Fibroblast of lung (primary cell): ENCODE data around the gene TRMT44. TPM values are rescaled to one million over a fixed set of nuclear protein-coding genes. Genes with fewer than 3 reads are reported as not detected.

Source experiments
- DNase-seq, 2 donors: peaks; one replicate each; pipeline versions ENCODE4 v3.0.0 to v3.0.0-alpha.2; 2010; ENCODE audit warnings: low read depth in 2 of 2
- H2AFZ ChIP-seq: 2 replicates; pipeline ENCODE4 v1.5.1; 2012; ENCODE audit warnings: low read length, control low read depth, inconsistent platforms
- H3K27ac ChIP-seq: 2 replicates; pipeline ENCODE4 v1.5.1; 2011; ENCODE audit warnings: low read length, control low read depth; ENCODE audit not compliant: insufficient read depth
- H3K27me3 ChIP-seq: 2 replicates; pipeline ENCODE4 v1.5.1; 2011; ENCODE audit warnings: mild to moderate bottlenecking, low read length; ENCODE audit not compliant: control insufficient read depth, insufficient read depth
- H3K36me3 ChIP-seq: 2 replicates; pipeline ENCODE4 v1.5.1; 2011; ENCODE audit warnings: low read length; ENCODE audit not compliant: control insufficient read depth, insufficient read depth
- H3K4me1 ChIP-seq: 2 replicates; pipeline ENCODE4 v1.5.1; 2011; ENCODE audit warnings: low read length; ENCODE audit not compliant: control insufficient read depth, insufficient read depth; ENCODE audit errors: extremely low read depth
- H3K4me2 ChIP-seq: 2 replicates; pipeline ENCODE4 v1.5.1; 2011; ENCODE audit warnings: low read length, control low read depth; ENCODE audit not compliant: insufficient read depth; ENCODE audit errors: extremely low read depth
- H3K4me3 ChIP-seq, 4 experiments: fragments of 200-600 bp in 1 of 4; sonication (generic) in 1 of 4; replicated peaks in 1 of 4; 2 replicates each; pipeline ENCODE4 v1.5.1; 2011 to 2016; ENCODE audit warnings: low read length in 4 of 4, low read depth in 3 of 4, mild to moderate bottlenecking in 3 of 4, control low read depth in 2 of 4, inconsistent platforms in 1 of 4, mixed read lengths in 1 of 4; ENCODE audit not compliant: insufficient read depth in 1 of 4; ENCODE audit errors: control extremely low read depth in 1 of 4
- H3K79me2 ChIP-seq: 2 replicates; pipeline ENCODE4 v1.5.1; 2012; ENCODE audit warnings: mild to moderate bottlenecking, low read length, inconsistent platforms; ENCODE audit not compliant: control insufficient read depth, insufficient read depth
- H3K9ac ChIP-seq: 2 replicates; pipeline ENCODE4 v1.5.1; 2011; ENCODE audit warnings: mild to moderate bottlenecking, low read length, control low read depth; ENCODE audit not compliant: insufficient read depth
- H3K9me3 ChIP-seq: 2 replicates; pipeline ENCODE4 v1.5.1; 2012; ENCODE audit warnings: low read depth, low read length; ENCODE audit not compliant: control insufficient read depth, insufficient read depth
- H4K20me1 ChIP-seq: 2 replicates; pipeline ENCODE4 v1.5.1; 2011; ENCODE audit warnings: low read length; ENCODE audit not compliant: control insufficient read depth, insufficient read depth; ENCODE audit errors: extremely low read depth
- CTCF ChIP-seq, 2 donors: IDR thresholded peaks in 1 of 2; conservative IDR thresholded peaks in 1 of 2; 1 replicate in 1 of 2; 2 replicates in 1 of 2; pipeline ENCODE4 v1.5.1; 2011 to 2012; ENCODE audit warnings: low read length in 2 of 2, control low read depth in 1 of 2, inconsistent platforms in 1 of 2, low read depth in 1 of 2, mild to moderate bottlenecking in 1 of 2
- EZH2 ChIP-seq: IDR thresholded peaks from 2 replicates; pipeline ENCODE4 v1.5.1; 2012; ENCODE audit warnings: low read length, control low read depth, mild to moderate bottlenecking; ENCODE audit errors: missing control alignments
- polyA plus RNA-seq, 2 donors: library from polyadenylated mRNA; depleted of rRNA in 1 of 2; stranded (reverse) in 1 of 2; unstranded in 1 of 2; fragments of >200 nt; gene quantifications; 2 replicates each; pipeline ENCODE4 v1.2.1, GENCODE V29; 2011 to 2012; ENCODE audit warnings: missing spikeins in 1 of 2
- total RNA-seq: library from RNA; depleted of rRNA; stranded (reverse); fragments of >200 nt; gene quantifications from 2 replicates; pipeline ENCODE4 v1.2.1, GENCODE V29; 2014

Gene TRMT44
- total and polyA plus RNA-seq, 2 donors (not counting 1 experiment from before 2014, with no cell fraction given), result 6.5 to 14.0 TPM

GRCh38 chr4:8401665-8402064, 38.9 kb upstream of the TRMT44 start:
- no peak overlapping the region for H3K9ac ChIP-seq
- TF ChIP-seq CTCF (conservative IDR thresholded peaks at IDR 0.05 in 1 of 2, IDR thresholded peaks at IDR 0.05 in 1 of 2; ENCODE audit: low read depth in 1 of 2, low read length in 2 of 2) (no peak), EZH2 (no peak)
- H3K4me1 ChIP-seq, result no peaks in the 10 kb centered on the region
- H3K27ac ChIP-seq, result no peak overlapping the region
- H2AFZ ChIP-seq, result no peak overlapping the region
- H4K20me1 ChIP-seq, result no peaks in the 10 kb centered on the region
- no peaks in the 10 kb centered on the region for H3K36me3 ChIP-seq
- H3K9me3 ChIP-seq, result no peaks in the 10 kb centered on the region
- no peaks in the 10 kb centered on the region for H3K27me3 ChIP-seq
- no peak overlapping the region for H3K4me2 ChIP-seq
- DNase-seq, result no peak
- no peak overlapping the region for H3K4me3 ChIP-seq
- H3K79me2 ChIP-seq, result no peaks in the 10 kb centered on the region

GRCh38 chr4:8402181-8402597, 38.4 kb upstream of the TRMT44 start:
- no peak overlapping the region for H2AFZ ChIP-seq
- no peak overlapping the region for H3K4me2 ChIP-seq
- no peaks in the 10 kb centered on the region for H4K20me1 ChIP-seq
- no peak overlapping the region for H3K9ac ChIP-seq
- no peak for TF ChIP-seq CTCF (conservative IDR thresholded peaks at IDR 0.05 in 1 of 2, IDR thresholded peaks at IDR 0.05 in 1 of 2; ENCODE audit: low read depth in 1 of 2, low read length in 2 of 2)
- no peak for TF ChIP-seq EZH2
- no peaks in the 10 kb centered on the region for H3K9me3 ChIP-seq
- no peak overlapping the region for H3K27ac ChIP-seq
- H3K79me2 ChIP-seq, result no peaks in the 10 kb centered on the region
- no peaks in the 10 kb centered on the region for H3K4me1 ChIP-seq
- no peak for DNase-seq
- no peak overlapping the region for H3K4me3 ChIP-seq
- H3K36me3 ChIP-seq, result no peaks in the 10 kb centered on the region
- H3K27me3 ChIP-seq, result no peaks in the 10 kb centered on the region

GRCh38 chr4:8402640-8403039, 37.9 kb upstream of the TRMT44 start:
- H3K4me3 ChIP-seq, result no peak overlapping the region
- TF ChIP-seq CTCF (conservative IDR thresholded peaks at IDR 0.05 in 1 of 2, IDR thresholded peaks at IDR 0.05 in 1 of 2; ENCODE audit: low read depth in 1 of 2, low read length in 2 of 2), result no peak
- TF ChIP-seq EZH2, result no peak
- H3K79me2 ChIP-seq, result no peaks in the 10 kb centered on the region
- no peak overlapping the region for H3K27ac ChIP-seq
- no peak overlapping the region for H2AFZ ChIP-seq
- H3K4me2 ChIP-seq, result no peak overlapping the region
- no peaks in the 10 kb centered on the region for H3K36me3 ChIP-seq
- no peak for DNase-seq
- no peak overlapping the region for H3K9ac ChIP-seq
- no peaks in the 10 kb centered on the region for H4K20me1 ChIP-seq
- H3K4me1 ChIP-seq, result no peaks in the 10 kb centered on the region
- no peaks in the 10 kb centered on the region for H3K9me3 ChIP-seq
- no peaks in the 10 kb centered on the region for H3K27me3 ChIP-seq
